ENCODE data around the gene C18orf63. TPM values are rescaled to one million over a fixed set of nuclear protein-coding genes. Genes with fewer than 3 reads are reported as not detected.

The C18orf63 gene
- total RNA-seq (2014; rRNA removed; shearing (Covaris generic)): not detected in 2 replicates
- not detected in 2 replicates for polyA plus RNA-seq (2015; cell fraction: cytosol; rRNA removed)
- not detected in 2 replicates for polyA plus RNA-seq (2015; cell fraction: nucleus; rRNA removed)

- DNase-seq (ENCODE audit: low read depth, low spot score): no peak
- in situ Hi-C loops (cut with HindIII; ENCODE audit: low pct_unique_long_range_greater_than_20kb, low sequenced_read_pairs): no loop called here
Observed at GRCh38 chr18:74315464-74316256, at the start of gene C18orf63. TSS of gene C18orf63 (plus strand) at chr18:74315839. CDS start at chr18:74317866, 2,027 bp downstream.

- no peak for DNase-seq (ENCODE audit: low read depth, low spot score)
- in situ Hi-C loops (cut with HindIII; ENCODE audit: low pct_unique_long_range_greater_than_20kb, low sequenced_read_pairs): no loop called here
Observed at GRCh38 chr18:74266161-74266560, 49.5 kb upstream of the C18orf63 start.

GRCh38 chr18:74268175-74268574 is 47.5 kb upstream of the C18orf63 start:
- DNase-seq (ENCODE audit: low read depth, low spot score): no peak
- in situ Hi-C loops (cut with HindIII; ENCODE audit: low pct_unique_long_range_greater_than_20kb, low sequenced_read_pairs): no loop called here

GRCh38 chr18:74268933-74269620 is 46.6 kb upstream of the C18orf63 start:
- in situ Hi-C loops (cut with HindIII; ENCODE audit: low pct_unique_long_range_greater_than_20kb, low sequenced_read_pairs): no loop called here

GRCh38 chr18:74271635-74272034 is 44.0 kb upstream of the C18orf63 start:
- in situ Hi-C loops (cut with HindIII; ENCODE audit: low pct_unique_long_range_greater_than_20kb, low sequenced_read_pairs): no loop called here
- DNase-seq (ENCODE audit: low read depth, low spot score): no peak

More at GRCh38 chr18:74268933-74269620, 46.6 kb upstream of the C18orf63 start:
- peak; percentile 67 for DNase-seq (ENCODE audit: low read depth, low spot score)

DNA sequence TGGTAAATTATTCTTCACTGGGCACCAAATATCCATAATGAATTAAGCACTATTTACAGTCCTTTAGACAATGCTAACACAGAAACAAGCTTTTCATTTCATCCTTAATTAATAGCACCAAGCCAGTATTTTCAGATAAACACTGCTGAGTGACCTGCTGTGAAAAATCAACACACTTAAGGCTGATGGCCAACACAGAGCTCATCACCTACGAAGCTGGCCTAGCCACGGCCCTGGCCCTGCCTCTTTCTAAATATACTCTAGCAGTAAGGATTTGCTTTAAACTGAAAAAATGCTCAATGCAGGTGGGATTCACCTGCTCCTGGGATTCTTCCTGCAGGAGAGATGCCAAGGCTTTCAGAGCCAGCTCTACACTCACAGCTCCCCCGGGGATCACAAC is 42.2 kb upstream of the C18orf63 start:
- no peak for DNase-seq (ENCODE audit: low read depth, low spot score)
- in situ Hi-C loops (cut with HindIII; ENCODE audit: low pct_unique_long_range_greater_than_20kb, low sequenced_read_pairs): no loop called here

GRCh38 chr18:74274700-74275099 is 40.9 kb upstream of the C18orf63 start:
- DNase-seq (ENCODE audit: low read depth, low spot score): no peak
- in situ Hi-C loops (cut with HindIII; ENCODE audit: low pct_unique_long_range_greater_than_20kb, low sequenced_read_pairs): no loop called here

GRCh38 chr18:74275736-74276135 is 39.9 kb upstream of the C18orf63 start:
- DNase-seq (ENCODE audit: low read depth, low spot score): no peak
- in situ Hi-C loops (cut with HindIII; ENCODE audit: low pct_unique_long_range_greater_than_20kb, low sequenced_read_pairs): no loop called here

DNA sequence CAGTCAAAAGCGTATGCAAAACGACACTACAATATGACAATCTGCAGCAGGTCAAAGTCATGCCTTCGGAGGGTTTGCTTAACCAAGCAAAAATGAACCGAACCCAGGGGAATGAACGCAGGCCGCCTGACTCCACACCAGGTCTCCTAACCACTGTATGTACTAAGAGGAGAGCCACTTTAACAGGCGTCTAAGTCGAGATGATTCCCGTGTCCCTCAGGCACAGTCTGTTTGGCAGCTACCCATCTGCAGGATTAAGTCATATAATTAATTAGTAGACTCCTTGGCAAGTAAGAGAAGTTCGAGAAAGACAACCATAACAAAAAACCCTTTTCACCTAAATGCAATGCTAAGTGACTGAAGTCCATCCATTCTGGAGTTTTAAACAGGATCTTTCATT is 39.0 kb upstream of the C18orf63 start:
- in situ Hi-C loops (cut with HindIII; ENCODE audit: low pct_unique_long_range_greater_than_20kb, low sequenced_read_pairs): no loop called here
- no peak for DNase-seq (ENCODE audit: low read depth, low spot score)

GRCh38 chr18:74277296-74277695 is 38.3 kb upstream of the C18orf63 start:
- in situ Hi-C loops (cut with HindIII; ENCODE audit: low pct_unique_long_range_greater_than_20kb, low sequenced_read_pairs): no loop called here
- no peak for DNase-seq (ENCODE audit: low read depth, low spot score)

GRCh38 chr18:74278058-74278457 is 37.6 kb upstream of the C18orf63 start:
- no peak for DNase-seq (ENCODE audit: low read depth, low spot score)
- in situ Hi-C loops (cut with HindIII; ENCODE audit: low pct_unique_long_range_greater_than_20kb, low sequenced_read_pairs): no loop called here

- in situ Hi-C loops (cut with HindIII; ENCODE audit: low pct_unique_long_range_greater_than_20kb, low sequenced_read_pairs): no loop called here
- no peak for DNase-seq (ENCODE audit: low read depth, low spot score)
Observed at GRCh38 chr18:74278983-74279382, 36.7 kb upstream of the C18orf63 start.

DNA sequence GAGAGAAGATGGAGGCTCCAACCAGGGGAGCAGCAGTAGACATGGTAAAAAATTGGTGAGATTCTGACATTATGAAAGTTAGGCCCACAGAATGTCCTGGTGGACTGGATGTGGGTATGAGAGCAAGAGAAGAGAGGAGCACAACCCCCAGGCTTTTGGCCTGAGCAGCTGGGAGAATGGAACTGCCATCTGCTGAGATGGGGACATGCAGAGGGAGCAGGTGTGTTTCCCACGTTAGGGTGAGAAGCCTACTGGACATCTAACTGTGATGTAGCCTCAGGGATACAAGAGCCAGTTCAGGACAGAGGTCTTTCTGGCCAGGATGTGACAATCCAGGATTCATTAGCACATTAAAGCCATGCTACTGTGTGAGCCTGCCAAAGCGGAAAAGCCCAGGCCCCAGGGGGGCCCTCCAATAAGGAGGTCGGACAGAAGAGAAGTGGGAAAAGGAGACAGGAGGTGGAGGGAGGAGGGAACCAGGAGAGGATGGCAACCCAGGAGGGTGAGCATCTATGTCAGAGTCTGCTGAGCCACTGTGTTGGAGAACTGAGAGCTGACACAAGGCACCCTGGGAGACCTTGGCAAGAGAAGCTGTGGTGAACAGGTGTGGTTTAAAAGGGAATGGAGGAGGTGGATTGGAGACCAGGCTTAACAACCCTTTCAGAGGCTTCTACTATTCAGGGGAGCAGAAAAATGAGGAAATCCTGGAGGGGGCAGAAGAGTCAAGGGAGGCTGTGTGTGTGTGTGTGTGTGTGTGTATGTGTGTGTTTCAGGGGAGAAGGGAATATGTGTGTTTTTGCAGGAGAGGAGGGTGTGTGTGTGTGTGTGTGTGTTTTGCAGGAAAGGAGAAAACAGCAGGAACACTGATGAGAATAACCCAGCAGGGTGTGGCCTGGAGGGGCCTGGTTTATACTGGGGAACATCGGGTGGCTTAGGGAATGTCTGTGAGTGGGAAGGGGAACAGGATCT is 34.3 kb upstream of the C18orf63 start:
- in situ Hi-C loops (cut with HindIII; ENCODE audit: low pct_unique_long_range_greater_than_20kb, low sequenced_read_pairs): no loop called here
- DNase-seq (ENCODE audit: low read depth, low spot score): no peak

DNA sequence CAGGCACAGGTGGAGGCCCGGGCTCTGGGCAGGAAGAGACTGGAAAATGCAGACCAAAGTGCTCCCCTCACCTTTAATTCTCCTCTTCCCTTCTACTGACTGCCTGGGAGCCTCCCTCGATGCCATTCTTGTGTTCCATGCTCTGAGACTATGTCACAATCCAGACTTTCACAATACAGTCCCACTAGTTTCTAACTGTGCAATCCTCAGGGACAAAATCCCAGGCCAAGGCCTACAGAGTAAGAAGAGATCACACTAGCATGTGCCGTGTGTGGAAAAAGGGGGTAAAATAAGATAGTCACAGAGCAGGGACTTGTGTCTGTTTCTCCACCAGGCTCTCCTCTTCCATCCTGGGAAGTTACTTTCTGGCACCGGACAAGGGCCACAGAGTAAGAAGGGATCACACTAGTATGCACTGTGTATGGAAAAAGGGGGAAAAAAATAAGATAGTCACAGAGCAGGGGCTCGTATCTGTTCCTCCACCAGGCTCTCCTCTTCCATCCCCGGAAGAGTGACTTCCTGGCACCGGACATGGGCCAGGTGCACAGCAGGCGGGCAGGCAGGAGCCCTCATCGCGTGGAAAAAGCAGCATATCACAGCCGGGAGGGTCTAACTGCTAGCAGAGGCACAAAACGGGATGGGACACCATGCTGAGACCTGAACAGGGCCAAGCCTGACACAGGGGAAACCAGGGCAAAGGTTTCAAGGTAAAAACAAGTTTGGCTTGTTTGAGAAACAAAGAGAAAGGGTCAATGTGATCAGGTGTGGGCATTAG is 33.5 kb upstream of the C18orf63 start:
- in situ Hi-C loops (cut with HindIII; ENCODE audit: low pct_unique_long_range_greater_than_20kb, low sequenced_read_pairs): no loop called here
- no peak for DNase-seq (ENCODE audit: low read depth, low spot score)

GRCh38 chr18:74282755-74283554 is 32.7 kb upstream of the C18orf63 start:
- no peak for DNase-seq (ENCODE audit: low read depth, low spot score)
- in situ Hi-C loops (cut with HindIII; ENCODE audit: low pct_unique_long_range_greater_than_20kb, low sequenced_read_pairs): no loop called here

- no peak for DNase-seq (ENCODE audit: low read depth, low spot score)
- in situ Hi-C loops (cut with HindIII; ENCODE audit: low pct_unique_long_range_greater_than_20kb, low sequenced_read_pairs): no loop called here
Observed at GRCh38 chr18:74283646-74284045, 32.0 kb upstream of the C18orf63 start.
